Body of pancreas (tissue), 4 donors: ENCODE results near the gene SUSD3.

Experiments used
- CTCF ChIP-seq, 7 experiments: fragments of 450-650 bp in 4 of 7; fragments of 200-600 bp in 3 of 7; sonication (generic) in 3 of 7; IDR thresholded peaks; one replicate each; pipeline ENCODE4 v1.5.1; 2016 to 2019; ENCODE audit warnings: antibody characterized with exemption in 7 of 7
- POLR2A ChIP-seq, 3 donors: fragments of 450-650 bp; IDR thresholded peaks; one replicate each; pipeline ENCODE4 v1.6.1; 2016; ENCODE audit warnings: antibody characterized with exemption in 3 of 3, mild to moderate bottlenecking in 2 of 3

GRCh38 chr9:93024986-93025630 lies 33.4 kb upstream of the SUSD3 start:
- TF ChIP-seq POLR2A (IDR thresholded peaks at IDR 0.05), result no peak
- no peak for TF ChIP-seq CTCF (IDR thresholded peaks at IDR 0.05)
